Keratinocyte (primary cell): Measurements from ENCODE around the gene RAG2. TPM values are rescaled to one million over a fixed set of nuclear protein-coding genes. Genes with fewer than 3 reads are reported as not detected.

Experiments used
- DNase-seq: peaks from one replicate; pipeline ENCODE4 v3.0.0-alpha.2; 2011; ENCODE audit warnings: low read depth, missing footprints, low spot score
- FAIRE-seq: peaks from 2 replicates; lab custom pipeline; 2011; peaks lifted over from hg19 to GRCh38; lab: Jason Lieb, UNC
- H2AFZ ChIP-seq: 2 replicates; pipeline ENCODE4 v1.6.0; 2012; ENCODE audit warnings: low read length, control low read depth, inconsistent platforms; ENCODE audit not compliant: control insufficient read depth
- H3K27ac ChIP-seq: 2 replicates; pipeline ENCODE4 v1.5.1; 2011; ENCODE audit warnings: low read length; ENCODE audit not compliant: control insufficient read depth, insufficient read depth
- H3K27me3 ChIP-seq: 3 replicates; pipeline ENCODE4 v1.6.0; 2011; ENCODE audit warnings: low read length; ENCODE audit not compliant: control insufficient read depth, insufficient read depth; ENCODE audit errors: extremely low read depth
- H3K36me3 ChIP-seq, 2 experiments: 2 replicates in 1 of 2; 3 replicates in 1 of 2; pipeline ENCODE4 v1.5.1; 2011; ENCODE audit warnings: low read length in 2 of 2, mild to moderate bottlenecking in 1 of 2; ENCODE audit not compliant: control insufficient read depth in 2 of 2, insufficient read depth in 2 of 2; ENCODE audit errors: extremely low read depth in 1 of 2
- H3K4me1 ChIP-seq: 3 replicates; pipeline ENCODE4 v1.5.1; 2011; ENCODE audit warnings: low read length; ENCODE audit not compliant: control insufficient read depth, insufficient read depth; ENCODE audit errors: extremely low read depth
- H3K4me2 ChIP-seq: 3 replicates; pipeline ENCODE4 v1.6.0; 2011; ENCODE audit warnings: low read depth, low read length; ENCODE audit not compliant: control insufficient read depth, insufficient read depth; ENCODE audit errors: extremely low read depth
- H3K4me3 ChIP-seq, 3 experiments: fragments of 200-600 bp in 1 of 3; sonication (generic) in 1 of 3; 2 replicates in 2 of 3; 3 replicates in 1 of 3; pipeline ENCODE4 v1.5.1; 2011 to 2016; ENCODE audit warnings: low read length in 3 of 3, mild to moderate bottlenecking in 3 of 3, control low read depth in 2 of 3, inconsistent platforms in 1 of 3, low read depth in 1 of 3, mixed read lengths in 1 of 3, mixed run types in 1 of 3, moderate library complexity in 1 of 3; ENCODE audit not compliant: control insufficient read depth in 2 of 3, insufficient read depth in 2 of 3; ENCODE audit errors: extremely low read depth in 1 of 3
- H3K79me2 ChIP-seq: 2 replicates; pipeline ENCODE4 v1.6.0; 2012; ENCODE audit warnings: low read length; ENCODE audit not compliant: control insufficient read depth, insufficient read depth
- H3K9ac ChIP-seq: 3 replicates; pipeline ENCODE4 v1.6.0; 2011; ENCODE audit warnings: low read length; ENCODE audit not compliant: control insufficient read depth, insufficient read depth; ENCODE audit errors: extremely low read depth
- H3K9me1 ChIP-seq: 3 replicates; pipeline ENCODE4 v1.6.0; 2011; ENCODE audit warnings: low read length; ENCODE audit not compliant: control insufficient read depth, insufficient read depth; ENCODE audit errors: extremely low read depth
- H3K9me3 ChIP-seq: 2 replicates; pipeline ENCODE4 v1.5.1; 2012; ENCODE audit warnings: low read depth, low read length; ENCODE audit not compliant: control insufficient read depth
- H4K20me1 ChIP-seq: 3 replicates; pipeline ENCODE4 v1.6.0; 2011; ENCODE audit warnings: low read length; ENCODE audit not compliant: control insufficient read depth, insufficient read depth; ENCODE audit errors: extremely low read depth
- EZH2 ChIP-seq: IDR thresholded peaks from one replicate; pipeline ENCODE4 v1.6.1; 2012; ENCODE audit warnings: inconsistent platforms, mild to moderate bottlenecking, low read length, moderate library complexity
- dilution Hi-C: fragments of 300-500 bp; cut with MboI; formaldehyde crosslinking; loops from one replicate; pipeline ENCODE4 v1.7.0; 2020; ENCODE audit warnings: low sequenced_read_pairs; ENCODE audit not compliant: extremely low pct_ligation_motif_present
- polyA plus RNA-seq, 5 experiments: library from polyadenylated mRNA; depleted of rRNA in 3 of 5; stranded (reverse) in 3 of 5; stranded (forward) in 1 of 5; unstranded in 1 of 5; fragments of >200 nt; gene quantifications; 1 replicate in 1 of 5; 2 replicates in 3 of 5; 3 replicates in 1 of 5; pipeline versions ENCODE4 v1.2.1 to v1.2.3, GENCODE V29; 2011 to 2012; ENCODE audit warnings: missing spikeins in 2 of 5, low read depth in 1 of 5, low replicate concordance in 1 of 5
- TF ChIP-seq, protein P1 (sequence below), 3 experiments: IDR thresholded peaks in 1 of 3; conservative IDR thresholded peaks in 1 of 3; optimal IDR thresholded peaks in 1 of 3; 2 replicates in 2 of 3; 3 replicates in 1 of 3; pipeline versions ENCODE3 to v1.5.1; 2011; ENCODE audit warnings: low read length in 3 of 3, mild to moderate bottlenecking in 3 of 3, moderate library complexity in 2 of 3, control low read depth in 1 of 3, inconsistent platforms in 1 of 3; ENCODE audit not compliant: insufficient read depth in 2 of 3; ENCODE audit errors: extremely low read depth in 1 of 3

The RAG2 gene
- polyA plus RNA-seq, 1 donor (not counting 4 experiments of a cell fraction or from before 2014, with no cell fraction given): not detected

DNA sequence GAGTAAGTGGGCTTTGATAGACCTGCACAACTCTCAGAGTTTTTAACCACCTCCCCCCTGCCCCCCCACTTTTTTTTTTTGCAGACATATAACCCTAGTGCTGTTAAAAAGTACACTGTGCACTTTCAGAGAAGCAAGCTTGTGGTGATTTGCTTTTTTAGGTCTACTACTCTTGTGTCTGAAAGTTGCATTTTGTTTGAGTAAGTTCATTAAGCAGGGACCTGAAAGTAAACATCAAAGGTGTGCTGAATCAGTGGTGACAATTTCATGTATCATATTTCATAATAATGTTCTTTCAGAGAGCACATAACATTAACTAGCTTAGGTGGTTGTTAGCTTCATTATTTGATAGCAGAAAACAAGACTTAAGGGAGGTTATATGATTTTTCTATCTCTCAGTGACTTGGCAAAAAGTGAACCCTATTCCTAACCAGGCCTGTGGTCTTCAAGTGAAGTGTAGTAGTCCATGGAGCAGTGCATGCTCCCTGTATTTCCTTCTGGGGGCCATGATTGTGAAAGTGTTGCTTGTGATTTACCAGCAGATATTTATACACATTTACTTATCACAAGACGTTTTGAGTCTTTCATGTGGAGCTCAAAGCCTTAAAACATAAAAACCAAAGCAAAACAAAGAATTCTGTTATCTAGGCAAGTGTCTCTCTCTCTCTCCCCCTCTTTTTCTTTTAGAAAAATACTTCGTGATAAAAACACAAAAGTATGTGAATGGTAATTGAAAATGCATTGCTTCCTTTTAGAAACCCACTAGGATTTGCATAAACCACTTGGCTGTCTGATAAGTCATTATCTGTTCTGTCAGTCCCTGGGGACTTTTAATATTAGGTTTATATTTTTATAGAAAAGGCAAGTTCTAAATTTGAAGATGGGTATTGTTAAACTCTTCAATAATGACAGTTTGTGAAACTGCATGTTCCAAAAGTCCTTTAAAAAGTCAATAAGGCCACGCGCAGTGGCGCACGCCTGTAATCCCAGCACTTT, 7.5 kb upstream of the RAG2 start:
- H3K9ac ChIP-seq: no peak overlapping the region
- FAIRE-seq (no peak), DNase-seq (no peak)
- no peak overlapping the region for H3K27ac ChIP-seq
- no peaks in the 10 kb centered on the region for H3K36me3 ChIP-seq
- no peaks in the 10 kb centered on the region for H3K79me2 ChIP-seq
- dilution Hi-C loops: no loop called here
- no peak overlapping the region for H3K4me2 ChIP-seq
- H4K20me1 ChIP-seq: no peaks in the 10 kb centered on the region
- H2AFZ ChIP-seq: no peak overlapping the region
- no peaks in the 10 kb centered on the region for H3K9me1 ChIP-seq
- TF ChIP-seq, protein P1, sequence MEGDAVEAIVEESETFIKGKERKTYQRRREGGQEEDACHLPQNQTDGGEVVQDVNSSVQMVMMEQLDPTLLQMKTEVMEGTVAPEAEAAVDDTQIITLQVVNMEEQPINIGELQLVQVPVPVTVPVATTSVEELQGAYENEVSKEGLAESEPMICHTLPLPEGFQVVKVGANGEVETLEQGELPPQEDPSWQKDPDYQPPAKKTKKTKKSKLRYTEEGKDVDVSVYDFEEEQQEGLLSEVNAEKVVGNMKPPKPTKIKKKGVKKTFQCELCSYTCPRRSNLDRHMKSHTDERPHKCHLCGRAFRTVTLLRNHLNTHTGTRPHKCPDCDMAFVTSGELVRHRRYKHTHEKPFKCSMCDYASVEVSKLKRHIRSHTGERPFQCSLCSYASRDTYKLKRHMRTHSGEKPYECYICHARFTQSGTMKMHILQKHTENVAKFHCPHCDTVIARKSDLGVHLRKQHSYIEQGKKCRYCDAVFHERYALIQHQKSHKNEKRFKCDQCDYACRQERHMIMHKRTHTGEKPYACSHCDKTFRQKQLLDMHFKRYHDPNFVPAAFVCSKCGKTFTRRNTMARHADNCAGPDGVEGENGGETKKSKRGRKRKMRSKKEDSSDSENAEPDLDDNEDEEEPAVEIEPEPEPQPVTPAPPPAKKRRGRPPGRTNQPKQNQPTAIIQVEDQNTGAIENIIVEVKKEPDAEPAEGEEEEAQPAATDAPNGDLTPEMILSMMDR (optimal IDR thresholded peaks at IDR 0.05 in 1 of 3, IDR thresholded peaks at IDR 0.05 in 1 of 3, conservative IDR thresholded peaks at IDR 0.05 in 1 of 3; ENCODE audit: extremely low read depth in 1 of 3, insufficient read depth in 2 of 3, low read length in 3 of 3): no peak
- no peak for TF ChIP-seq EZH2
- no peaks in the 10 kb centered on the region for H3K9me3 ChIP-seq
- H3K4me1 ChIP-seq: no peaks in the 10 kb centered on the region
- no peak overlapping the region for H3K4me3 ChIP-seq
- H3K27me3 ChIP-seq: no peaks in the 10 kb centered on the region

DNA sequence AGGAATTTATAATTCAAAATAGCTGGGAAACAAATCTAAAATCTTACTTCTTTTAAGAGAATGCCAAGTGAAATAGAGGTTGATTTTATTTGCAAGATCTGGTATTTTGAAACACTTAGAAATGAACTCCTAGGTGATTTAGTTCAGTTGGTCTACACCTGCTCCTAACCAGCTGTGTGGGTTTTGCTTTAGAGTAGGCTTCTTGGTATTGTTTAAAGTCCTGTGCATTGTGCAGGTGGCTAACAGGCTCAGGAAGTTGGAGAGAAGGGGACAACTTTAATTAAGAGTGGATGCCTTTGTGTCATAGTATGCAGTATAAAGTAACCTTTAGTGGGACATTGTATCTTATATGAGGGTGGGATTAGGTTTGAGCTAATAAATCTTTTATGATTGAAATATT, 4.1 kb upstream of the RAG2 start:
- Histone ChIP-seq H3K9me3 (no peaks in the 10 kb centered on the region), H3K27me3 (no peaks in the 10 kb centered on the region), H3K9me1 (no peaks in the 10 kb centered on the region), H2AFZ (no peak overlapping the region), H3K4me2 (no peak overlapping the region), H4K20me1 (no peaks in the 10 kb centered on the region), H3K79me2 (no peaks in the 10 kb centered on the region), H3K4me1 (no peaks in the 10 kb centered on the region), H3K27ac (no peak overlapping the region), H3K36me3 (no peaks in the 10 kb centered on the region), H3K4me3 (no peak overlapping the region), H3K9ac (no peak overlapping the region)
- TF ChIP-seq EZH2: no peak
- TF ChIP-seq, protein P1 (optimal IDR thresholded peaks at IDR 0.05 in 1 of 3, IDR thresholded peaks at IDR 0.05 in 1 of 3, conservative IDR thresholded peaks at IDR 0.05 in 1 of 3; ENCODE audit: extremely low read depth in 1 of 3, insufficient read depth in 2 of 3, low read length in 3 of 3): no peak
- FAIRE-seq (no peak), DNase-seq (no peak)
- dilution Hi-C loops: no loop called here
